ENCODE data around the gene DRG2.

The DRG2 gene, protein sequence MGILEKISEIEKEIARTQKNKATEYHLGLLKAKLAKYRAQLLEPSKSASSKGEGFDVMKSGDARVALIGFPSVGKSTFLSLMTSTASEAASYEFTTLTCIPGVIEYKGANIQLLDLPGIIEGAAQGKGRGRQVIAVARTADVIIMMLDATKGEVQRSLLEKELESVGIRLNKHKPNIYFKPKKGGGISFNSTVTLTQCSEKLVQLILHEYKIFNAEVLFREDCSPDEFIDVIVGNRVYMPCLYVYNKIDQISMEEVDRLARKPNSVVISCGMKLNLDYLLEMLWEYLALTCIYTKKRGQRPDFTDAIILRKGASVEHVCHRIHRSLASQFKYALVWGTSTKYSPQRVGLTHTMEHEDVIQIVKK

DNA sequence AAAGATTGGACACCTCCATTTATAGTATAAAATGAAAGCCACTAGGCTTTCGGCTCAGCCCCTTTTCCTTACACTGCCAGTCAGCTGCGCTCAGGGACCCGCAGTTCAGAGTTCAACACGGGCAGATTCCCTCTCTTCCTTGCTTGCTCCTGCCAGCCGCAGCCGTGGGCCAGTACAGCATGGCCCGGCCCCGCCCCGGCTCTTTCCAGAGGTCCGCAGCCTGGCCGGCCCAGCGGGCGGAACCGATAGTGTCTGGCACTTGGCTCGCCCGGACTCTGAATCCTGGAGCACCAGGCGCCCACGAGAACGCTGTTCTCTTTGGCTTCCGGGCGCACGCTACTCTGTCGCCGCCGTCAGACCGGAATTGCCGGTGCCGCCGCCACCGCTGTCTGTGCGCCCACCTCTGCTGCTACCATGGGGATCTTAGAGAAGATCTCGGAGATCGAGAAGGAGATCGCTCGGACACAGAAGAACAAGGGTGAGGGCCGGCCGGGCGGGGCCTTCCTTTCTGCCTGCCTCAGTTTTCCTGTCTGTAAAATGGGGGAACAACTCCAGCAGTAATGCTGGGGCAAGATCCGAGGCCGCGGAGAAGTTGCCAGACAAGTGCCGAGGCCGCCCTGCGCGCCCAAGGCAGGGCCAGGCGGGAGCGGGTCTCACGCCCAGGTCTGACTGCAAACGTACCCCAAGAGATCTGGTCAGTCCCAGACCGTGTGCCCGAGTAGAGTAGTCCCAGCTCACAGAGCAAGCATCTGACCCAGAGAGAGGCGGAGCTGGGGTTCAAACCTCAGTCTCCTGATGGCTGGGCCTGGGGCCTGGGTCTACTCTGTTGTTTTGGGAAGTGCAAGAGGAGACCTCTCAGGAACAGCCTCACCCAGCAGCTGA is at the start of gene DRG2:
Gene DRG2 (plus strand): TSS at position 339 of the 882 bp plus-strand sequence. CDS start 76 bp downstream, at position 415.
- peak; percentile 91 for DNase-seq

DNA sequence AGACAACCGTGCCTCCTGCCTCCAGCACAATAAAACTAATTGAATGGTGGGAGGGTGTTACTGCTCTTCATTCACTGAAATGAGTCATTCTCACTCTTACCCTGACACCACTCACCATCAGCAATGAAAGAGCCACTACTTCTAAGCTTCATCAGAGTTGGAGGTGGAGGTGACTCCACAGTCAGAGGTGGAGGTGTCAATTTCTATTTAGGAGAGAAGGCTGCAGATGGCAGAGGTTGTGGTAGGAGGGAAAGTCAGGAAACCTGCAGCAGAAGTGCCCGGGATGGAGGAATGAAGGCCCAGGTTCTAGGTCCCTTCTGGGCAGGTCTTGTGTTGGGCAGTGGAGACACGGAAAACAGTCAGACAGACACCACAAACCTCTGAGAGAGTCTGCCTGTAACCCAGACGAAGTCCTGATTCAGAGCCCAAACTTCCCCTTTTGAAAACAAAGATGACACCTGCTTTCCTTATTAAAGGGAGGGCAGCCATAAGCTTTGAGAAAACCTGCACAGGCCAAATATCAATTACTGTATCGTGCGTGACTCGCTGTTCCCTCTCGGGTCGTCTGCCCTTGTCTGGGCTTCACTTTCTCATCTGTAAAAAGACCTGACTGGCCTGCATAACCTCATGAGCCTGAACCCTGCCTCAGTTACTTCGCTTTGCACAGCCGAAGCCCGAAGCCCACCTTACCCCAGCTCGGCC is 49.4 kb upstream of the DRG2 start:
- peak; percentile 49 for DNase-seq

DNA sequence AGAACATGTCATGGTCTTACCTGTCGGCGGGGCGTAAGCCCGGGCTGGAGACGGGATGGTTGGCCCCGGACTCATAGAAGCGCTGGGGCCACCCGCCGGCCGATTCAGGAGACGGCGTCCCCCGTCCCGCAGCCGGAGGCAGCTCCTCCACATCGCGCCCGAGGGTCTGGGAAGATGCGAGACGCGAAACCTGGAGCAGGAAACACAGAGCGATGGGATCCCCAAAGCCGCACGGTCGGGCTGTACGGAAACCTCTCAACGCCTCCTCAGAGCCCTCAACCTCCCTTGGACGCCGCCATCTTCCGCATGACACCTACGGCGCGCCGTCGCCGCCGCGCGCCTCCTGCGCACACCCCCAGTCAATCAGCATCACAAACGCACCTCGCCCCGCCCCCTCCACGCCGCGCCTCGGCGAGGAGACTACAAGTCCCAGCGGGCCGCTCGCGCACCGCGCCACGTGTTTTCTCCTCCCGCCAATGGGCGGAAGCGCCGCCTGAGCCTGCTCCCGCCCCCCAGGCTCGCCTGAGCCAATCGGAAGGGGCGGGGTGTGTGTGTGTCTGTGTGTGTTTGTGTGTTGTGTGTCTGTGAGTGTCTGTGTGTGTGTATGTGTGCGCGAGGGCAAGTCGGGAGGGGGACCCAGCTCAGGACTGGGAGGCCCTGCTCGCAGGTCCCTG is 48.8 kb upstream of the DRG2 start, which contains the start of the genes ATPAF2 and GID4:
Gene ATPAF2 (minus strand): TSS at position 308 of the 674 bp plus-strand sequence. CDS start 155 bp downstream, at position 153.
Gene GID4 (plus strand): TSS at position 548 of the 674 bp plus-strand sequence. CDS start 57 bp downstream, at position 605.
- DNase-seq, result peak; percentile 100

DNA sequence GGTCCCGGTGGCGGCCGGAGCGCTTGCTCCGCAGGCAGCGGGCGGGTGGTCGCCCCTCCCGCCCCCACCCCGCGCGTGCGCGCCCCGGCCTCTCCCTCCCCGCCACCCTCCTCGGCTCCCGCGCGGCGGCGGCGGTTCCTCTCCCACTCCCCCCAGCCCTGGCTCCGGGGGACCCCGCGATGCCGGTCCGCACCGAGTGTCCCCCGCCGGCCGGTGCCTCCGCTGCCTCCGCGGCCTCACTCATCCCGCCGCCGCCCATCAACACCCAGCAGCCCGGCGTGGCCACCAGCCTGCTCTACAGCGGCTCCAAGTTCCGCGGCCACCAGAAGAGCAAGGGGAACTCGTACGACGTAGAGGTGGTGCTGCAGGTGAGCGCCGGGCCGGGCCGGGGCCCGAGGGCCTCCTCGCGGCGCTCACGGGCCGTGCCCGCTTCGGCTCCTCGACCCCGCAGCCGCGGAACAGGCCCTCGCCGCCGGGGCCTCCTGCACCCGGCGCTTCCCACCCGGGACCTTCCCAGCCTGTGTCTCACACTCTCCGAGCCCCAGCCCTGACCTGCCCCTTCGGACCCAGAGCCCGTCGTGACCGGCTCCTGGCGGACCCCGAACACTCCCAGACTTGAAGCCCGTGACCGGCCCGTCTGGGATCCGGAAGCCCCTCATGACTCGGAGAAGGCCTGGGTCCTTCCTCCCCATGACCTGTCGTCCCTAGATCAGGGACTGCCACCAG is 48.0 kb upstream of the DRG2 start:
- DNase-seq, result peak; percentile 23

DNA sequence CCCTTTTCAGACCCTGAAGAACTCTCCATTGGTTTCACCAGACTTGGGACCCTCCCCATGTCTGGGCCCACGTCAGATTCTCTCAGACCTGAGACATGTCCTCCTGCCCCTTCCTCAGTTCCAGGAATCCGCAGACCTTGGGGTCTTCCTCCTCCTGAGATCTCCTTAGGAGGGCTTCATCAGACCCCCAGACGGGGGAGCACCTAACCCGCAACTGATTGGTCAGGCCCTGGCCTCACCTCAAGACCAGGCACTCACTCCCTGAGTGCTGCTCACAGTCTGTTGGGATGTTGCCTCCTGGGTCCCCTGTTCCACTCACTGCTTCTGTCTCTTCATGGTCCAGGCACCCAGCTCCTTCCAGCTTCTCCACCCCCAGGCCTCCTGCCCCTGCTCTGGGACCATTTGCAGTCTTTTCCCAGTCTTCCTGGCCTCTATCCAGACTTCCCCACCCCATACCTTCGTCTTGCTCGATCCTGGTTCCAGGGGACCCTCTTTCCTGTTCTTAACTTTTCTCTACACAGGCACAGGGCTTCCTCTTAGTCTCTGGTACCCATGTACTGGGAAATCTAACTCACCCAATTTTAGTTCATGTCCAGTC is 47.4 kb upstream of the DRG2 start:
- DNase-seq, result no peak

DNA sequence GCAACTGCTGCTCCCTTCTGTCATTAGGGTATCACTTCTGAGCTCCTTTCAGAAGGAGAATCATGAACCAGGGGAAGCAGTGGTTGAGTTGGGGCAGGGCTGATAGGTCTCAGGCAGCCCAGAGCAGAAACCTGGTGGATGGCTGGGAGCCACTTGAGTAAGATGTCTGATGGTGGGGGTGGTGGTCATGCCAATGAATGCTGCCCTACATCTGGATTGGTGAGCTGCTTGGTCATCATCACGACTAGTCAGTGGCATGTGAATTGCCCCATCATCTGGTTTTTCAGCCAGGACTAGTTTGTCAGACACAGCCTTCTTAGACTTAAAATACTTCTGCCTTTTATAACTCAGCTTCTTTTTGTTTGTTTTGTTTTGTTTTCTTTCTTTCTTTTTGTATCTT is 46.0 kb upstream of the DRG2 start:
- DNase-seq, result no peak

DNA sequence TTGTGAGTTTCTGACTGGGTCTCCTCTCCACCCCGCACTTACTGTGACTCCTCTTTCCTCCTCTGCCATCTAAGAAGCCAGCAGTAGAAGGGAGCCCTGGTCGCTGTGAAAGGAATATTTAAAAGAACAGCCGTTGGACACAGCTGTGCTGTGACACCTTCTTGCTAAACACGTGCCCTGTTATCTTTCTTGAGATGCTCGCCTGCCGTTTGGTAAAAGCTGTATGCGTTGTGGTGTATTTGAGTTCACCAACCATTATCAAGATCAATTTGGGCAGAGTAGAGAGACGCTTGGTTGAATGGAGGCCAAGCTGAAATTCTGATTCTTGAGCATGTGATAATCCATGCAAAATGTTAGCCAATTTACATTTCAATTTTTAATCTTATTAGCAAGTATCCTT is 44.8 kb upstream of the DRG2 start:
- DNase-seq, result no peak

DNA sequence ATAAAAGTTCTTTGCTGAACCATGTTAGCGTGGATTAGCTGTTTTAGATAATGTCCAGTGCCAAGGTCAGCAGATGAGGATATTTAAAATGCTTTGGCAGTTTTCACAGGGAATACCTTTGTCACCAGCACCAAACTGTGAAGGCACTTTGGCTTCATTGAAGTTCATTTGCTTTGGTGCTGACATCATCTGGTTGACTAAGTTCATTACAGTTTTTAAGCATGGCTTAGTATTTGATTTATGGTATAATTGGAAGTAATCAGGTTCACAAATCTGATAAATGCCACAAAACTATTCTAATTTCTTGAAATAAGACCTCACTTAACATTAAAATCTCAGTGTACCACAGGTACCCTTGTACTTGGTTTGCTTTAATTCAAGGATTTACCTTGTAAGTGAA is 44.3 kb upstream of the DRG2 start:
- DNase-seq, result no peak

DNA sequence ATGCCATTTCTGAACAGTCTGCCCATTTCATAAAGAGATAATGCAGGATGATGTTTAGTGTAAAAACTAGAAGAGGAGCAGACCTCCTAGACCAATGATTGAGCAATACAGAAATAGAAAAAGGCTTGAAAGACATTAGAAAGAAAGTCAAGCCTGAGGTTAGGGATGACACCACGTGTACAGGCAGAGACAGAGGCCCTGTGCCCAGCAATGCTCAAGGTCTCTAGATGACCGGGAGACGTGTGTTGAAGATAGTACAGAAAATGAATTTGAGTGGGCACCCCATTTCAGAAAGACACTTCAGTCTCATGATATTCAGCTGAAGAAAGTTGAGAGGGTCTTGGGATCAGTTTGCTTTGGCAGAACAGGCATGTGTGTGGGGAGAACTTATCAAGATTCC is 43.1 kb upstream of the DRG2 start:
- no peak for DNase-seq

DNA sequence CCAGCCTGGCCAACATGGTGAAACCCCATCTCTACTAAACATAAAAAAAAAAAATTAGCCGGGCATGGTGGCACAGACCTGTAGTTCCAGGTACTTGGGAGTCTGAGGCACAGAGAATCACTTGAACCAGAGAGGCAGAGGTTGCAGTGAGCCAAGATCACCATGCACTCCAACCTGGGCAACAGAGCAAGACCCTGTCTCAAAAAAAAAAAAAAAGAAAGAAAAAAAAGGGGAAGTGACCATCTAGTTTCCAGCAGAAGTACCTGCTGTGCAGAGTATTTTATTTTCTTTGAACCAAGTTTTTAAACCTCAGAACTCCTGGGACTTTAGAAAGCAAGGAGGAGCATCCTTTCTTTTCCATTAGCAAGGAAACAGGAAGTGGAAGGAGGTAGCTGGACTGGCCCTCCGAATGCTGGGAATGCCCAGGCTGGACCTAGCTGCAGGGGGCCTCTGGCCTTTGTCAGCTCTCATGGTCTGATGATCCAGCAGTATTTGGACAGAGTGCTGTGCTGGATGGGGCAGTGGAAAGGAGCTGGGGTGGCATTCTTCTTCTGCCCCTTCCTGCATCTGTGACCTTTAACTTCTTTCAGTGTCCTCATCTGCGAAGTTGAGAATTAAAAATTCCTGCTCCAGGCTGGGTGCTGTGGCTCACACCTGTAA is 41.9 kb upstream of the DRG2 start:
- no peak for DNase-seq

DNA sequence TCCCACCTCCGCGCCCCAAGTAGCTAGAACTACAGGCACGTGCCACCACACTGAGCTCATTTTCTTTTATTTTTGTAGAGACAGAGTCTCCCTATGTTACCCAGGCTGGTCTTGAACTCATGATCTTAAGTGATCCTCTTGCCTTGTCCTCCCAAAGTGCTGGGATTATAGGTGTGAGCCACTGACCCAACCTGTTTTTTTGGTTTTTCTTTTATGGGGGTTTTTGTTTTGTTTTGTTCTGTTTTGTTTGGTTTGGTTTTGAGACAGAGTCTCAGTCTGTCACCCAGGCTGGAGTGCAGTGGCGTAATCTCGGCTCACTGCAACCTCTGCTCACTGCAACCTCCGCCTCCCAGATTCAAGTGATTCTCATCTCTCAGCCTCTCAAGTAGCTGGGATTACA is 32.2 kb upstream of the DRG2 start:
- DNase-seq, result no peak

DNA sequence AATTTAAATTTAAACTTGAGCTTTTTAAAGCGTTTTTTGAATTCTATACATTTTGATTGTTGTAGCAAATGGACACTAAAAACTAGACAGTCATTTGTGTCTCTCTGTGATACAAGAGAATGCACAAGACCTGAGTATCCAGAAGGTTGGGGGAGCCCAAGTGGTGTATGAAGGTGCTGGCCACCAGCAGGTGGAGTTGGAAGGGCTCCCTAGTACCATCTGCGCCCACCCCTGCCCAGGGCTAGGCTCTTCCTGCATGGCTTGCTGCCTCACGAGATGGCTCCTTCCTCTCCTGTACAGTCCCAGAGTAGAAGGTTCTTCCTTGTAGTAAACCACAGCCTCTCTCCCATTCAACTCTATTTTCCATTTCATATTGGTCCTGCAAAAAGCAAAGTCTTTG is 31.5 kb upstream of the DRG2 start:
- no peak for DNase-seq

DNA sequence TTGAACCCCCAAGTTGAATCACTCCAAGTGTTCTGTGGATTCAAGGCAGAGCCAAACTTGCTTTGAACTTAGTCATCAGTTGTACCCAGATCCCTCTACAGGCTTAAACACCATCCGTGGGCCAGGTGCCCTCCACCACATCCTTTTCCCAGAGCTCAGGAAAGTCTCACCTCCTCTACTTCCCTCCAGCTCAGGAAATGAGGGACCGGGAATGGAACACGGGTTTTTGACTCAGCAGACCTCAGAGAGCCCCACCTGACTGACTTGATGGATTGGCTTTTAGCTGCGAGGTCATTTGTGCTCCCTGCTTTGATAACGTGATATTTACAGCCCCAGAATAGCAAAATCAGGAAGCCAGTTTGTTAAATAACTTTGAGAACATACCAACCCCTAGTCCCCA is 28.5 kb upstream of the DRG2 start:
- no peak for DNase-seq

DNA sequence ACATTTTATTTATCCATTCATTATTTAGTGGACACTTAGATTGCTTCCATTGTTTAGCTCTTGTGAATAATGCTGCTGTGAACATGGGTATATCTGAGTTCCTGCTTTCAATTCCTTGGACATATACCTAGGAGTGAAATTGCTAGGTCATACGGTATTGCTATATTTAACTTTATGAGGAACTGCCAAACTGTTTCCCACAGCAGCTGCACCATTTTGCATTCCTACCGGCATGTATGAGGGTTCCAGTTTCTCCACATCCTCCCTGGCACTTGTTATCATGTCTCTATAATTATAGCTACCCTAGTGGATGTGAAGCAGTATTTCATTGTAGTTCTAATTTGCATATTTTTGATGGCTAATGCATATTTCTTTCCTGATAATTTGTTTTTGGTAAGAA is 23.7 kb upstream of the DRG2 start:
- no peak for DNase-seq

DNA sequence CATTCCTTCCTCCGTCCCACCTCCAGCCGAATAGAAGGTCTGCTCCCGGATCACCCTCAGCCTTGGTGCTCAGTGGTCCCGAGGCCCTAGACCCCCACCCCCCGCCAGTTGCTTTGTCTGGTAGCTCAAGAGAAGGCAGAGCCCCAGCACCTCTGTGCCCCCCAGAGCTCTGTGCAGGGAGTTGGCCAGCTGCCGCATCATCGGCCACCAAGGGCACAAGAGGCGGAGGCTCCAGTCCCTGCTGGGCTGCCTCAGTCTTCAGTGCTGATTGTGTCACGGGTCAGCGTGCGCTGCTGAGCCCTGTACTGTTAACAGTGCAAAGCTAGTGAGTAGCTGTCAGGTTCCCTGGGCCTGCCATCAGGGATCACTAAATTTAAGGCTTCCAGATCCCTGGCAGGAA is 22.2 kb upstream of the DRG2 start:
- DNase-seq, result no peak

DNA sequence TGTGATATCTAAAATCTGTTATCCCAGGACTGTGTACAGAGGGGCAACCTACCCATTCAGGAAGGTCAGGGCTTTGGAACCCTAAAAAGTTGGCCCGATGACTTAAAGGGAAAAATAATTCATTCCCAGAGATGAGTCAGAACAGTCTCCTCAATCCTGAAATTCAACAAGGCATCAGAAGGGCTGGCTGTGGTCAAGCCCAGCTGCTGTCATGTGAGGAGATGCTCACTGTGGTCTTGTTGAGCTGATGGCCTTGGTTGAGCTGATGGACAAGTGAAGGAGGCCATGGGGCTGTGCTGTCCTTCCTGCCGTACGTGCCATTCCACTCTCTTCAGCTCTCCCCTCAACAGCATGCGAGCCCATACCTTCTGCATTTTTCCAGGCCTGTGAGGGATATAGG is 20.9 kb upstream of the DRG2 start:
- DNase-seq, result no peak

DNA sequence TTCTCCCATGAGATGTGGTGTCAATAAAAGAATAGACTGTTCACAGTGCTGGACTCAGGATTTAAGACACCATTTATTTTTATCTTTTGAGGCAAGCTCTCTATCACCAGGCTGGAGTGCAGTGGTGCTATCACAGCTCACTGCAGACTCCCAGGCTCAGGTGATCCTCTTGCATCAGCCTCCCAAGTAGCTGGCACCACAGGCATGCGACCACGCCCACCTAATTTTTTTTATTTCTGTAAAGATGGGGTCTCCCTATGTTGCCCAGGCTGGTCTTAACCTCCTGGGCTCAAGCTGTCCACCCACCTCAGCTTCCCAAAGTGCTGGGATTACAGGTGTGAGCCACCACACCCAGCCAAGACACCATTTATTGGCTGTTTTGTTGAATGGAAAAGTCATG is 18.6 kb upstream of the DRG2 start:
- DNase-seq, result no peak

DNA sequence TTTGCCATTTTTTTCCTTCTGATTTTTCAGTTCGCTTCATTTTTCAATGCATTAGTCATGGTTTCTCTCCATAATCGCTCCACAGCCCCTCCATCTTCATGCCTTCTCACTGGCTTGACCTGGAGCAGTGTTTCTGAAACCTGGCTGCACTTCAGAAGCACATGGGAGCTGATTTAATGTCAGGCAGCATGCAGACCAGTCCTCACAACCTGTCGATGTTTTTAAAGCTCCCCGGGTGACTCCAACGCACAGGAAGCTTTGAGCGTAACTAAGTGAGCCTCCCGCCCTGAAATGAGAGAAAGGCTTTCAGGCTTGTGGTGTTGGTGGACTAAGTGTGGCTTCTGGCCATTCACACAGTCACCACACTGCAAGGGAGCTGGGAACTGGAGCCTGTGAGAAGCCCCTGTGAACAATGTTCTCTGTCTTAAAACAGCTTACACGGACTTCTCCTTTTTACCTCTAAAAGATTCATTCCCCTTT is 16.8 kb upstream of the DRG2 start:
- no peak for DNase-seq

DNA sequence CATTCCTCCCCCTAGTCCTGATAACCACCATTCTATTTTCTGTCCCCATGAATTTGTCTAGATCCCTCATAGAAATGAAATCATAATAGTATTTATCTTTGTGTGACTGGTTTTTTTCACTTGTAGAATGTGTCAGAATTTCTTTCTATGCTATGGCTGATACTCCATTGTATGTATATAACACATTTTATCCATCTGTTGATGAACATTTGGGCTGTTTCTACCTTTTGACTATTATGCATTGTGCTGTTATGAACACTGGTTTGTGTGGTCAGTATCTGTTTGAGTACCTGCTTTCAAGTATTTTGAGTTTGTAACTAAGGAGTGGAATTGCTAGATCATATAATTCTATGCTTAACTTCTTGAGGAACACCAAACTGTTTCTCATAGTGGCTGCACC is 16.0 kb upstream of the DRG2 start:
- no peak for DNase-seq

DNA sequence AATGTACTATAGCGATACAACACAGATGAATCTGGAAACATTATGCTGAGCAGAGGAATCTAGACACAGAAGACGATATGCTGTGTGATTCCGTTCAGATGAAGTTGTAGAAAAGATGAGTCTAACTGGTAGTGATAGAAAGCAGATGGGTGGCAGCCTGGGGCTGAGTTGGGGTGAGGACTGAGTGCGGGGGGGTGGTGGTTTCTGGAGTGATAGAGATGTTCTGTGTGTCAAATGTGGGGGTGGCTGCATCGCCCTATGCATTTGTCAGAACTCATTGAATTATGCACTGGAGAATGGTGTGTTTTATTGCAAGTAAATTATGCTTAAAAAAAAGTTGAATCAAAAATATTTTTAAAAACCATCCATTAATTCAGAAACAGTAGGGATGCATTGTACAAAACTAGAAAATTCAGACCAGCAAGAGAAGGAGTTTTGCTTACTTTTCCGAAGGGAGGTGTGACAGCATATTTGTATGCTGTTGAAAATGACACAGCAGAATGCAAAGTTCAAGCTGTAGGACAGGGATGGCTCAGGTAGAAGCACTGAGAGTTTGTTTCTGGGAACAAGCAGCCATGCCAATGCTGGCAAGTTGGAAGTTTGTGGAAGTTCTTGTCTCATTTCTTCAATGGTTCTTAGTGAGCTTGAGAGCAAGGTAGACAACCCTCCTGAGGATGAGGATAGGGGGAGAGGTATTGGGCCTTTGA is 13.0 kb upstream of the DRG2 start:
- DNase-seq, result no peak
